ENCODE measurements around the gene CES4A.
"Not testable (repeated sequence)": the region's sequence is repeated elsewhere in the genome, so short reads cannot be mapped to it uniquely, and the experiment has no call there.

CES4A gene

GRCh38 chr16:66988197-66988788 lies at the start of gene CES4A:
TSS of gene CES4A (plus strand) at chr16:66988589. CDS start at chr16:66988773, 184 bp downstream.
- no peak for DNase-seq

GRCh38 chr16:66939366-66939765 lies 49.0 kb upstream of the CES4A start:
- DNase-seq: no peak

GRCh38 chr16:66940236-66940635 lies 48.2 kb upstream of the CES4A start:
- no peak for DNase-seq

GRCh38 chr16:66942981-66943380 lies 45.4 kb upstream of the CES4A start:
- no peak for DNase-seq

GRCh38 chr16:66943426-66944053 lies 44.8 kb upstream of the CES4A start:
- DNase-seq: no peak

GRCh38 chr16:66944054-66944441 lies 44.3 kb upstream of the CES4A start:
- DNase-seq: no peak

- not testable (repeated sequence) for DNase-seq
Observed at GRCh38 chr16:66944971-66945370, 43.4 kb upstream of the CES4A start.

GRCh38 chr16:66945939-66946338 lies 42.5 kb upstream of the CES4A start:
- DNase-seq: no peak

GRCh38 chr16:66946541-66946940 lies 41.8 kb upstream of the CES4A start:
- DNase-seq: no peak

GRCh38 chr16:66946974-66947301 lies 41.5 kb upstream of the CES4A start:
- no peak for DNase-seq

- DNase-seq: peak; percentile 70 to 75
Observed at GRCh38 chr16:66947302-66948065, 40.9 kb upstream of the CES4A start.

- DNase-seq: peak in 1 of 2 experiments; percentile 44
Observed at GRCh38 chr16:66948134-66948836, 40.1 kb upstream of the CES4A start.

GRCh38 chr16:66948837-66949225 lies 39.6 kb upstream of the CES4A start:
- DNase-seq: no peak

GRCh38 chr16:66949472-66949871 lies 38.9 kb upstream of the CES4A start:
- DNase-seq: no peak

GRCh38 chr16:66950437-66950836 lies 38.0 kb upstream of the CES4A start:
- no peak for DNase-seq

- DNase-seq: no peak
Observed at GRCh38 chr16:66950971-66951790, 37.2 kb upstream of the CES4A start.

GRCh38 chr16:66952430-66953110 lies 35.8 kb upstream of the CES4A start:
- no peak for DNase-seq

GRCh38 chr16:66953462-66954096 lies 34.8 kb upstream of the CES4A start:
- no peak for DNase-seq

GRCh38 chr16:66954097-66954659 lies 34.2 kb upstream of the CES4A start:
- peak; percentile 37 to 72 for DNase-seq

- DNase-seq: not testable (repeated sequence)
Observed at GRCh38 chr16:66955363-66956153, 32.8 kb upstream of the CES4A start.

- not testable (repeated sequence) for DNase-seq
Observed at GRCh38 chr16:66956154-66956457, 32.3 kb upstream of the CES4A start.
